K562 (cell line): ENCODE measurements around the gene FSHR. TPM values are rescaled to one million over a fixed set of nuclear protein-coding genes. Genes with fewer than 3 reads are reported as not detected.

Experiments used
- ATAC-seq: fragments of 200-7000 bp; cut with Tn5 transposase; 3 replicates; pipeline ENCODE4 v1.9.1; 2020; ENCODE audit warnings: moderate library complexity
- BruUV-seq: library from RNA; stranded (reverse); fragments of 400-500 nt; replicated peaks from 2 replicates; lab custom pipeline; 2021; lab: Mats Ljungman, UMichigan
- CTCF ChIA-PET: fragments of 300-600 bp; formaldehyde crosslinking; extraction: SDS; loops from one replicate; lab custom pipeline; 2021; ENCODE audit warnings: low intra/inter-chr PET ratio; lab: Yijun Ruan, JAX
- POLR2A ChIA-PET: fragments of 300-600, 350-650 bp; sonication (Branson Sonifier 250); formaldehyde crosslinking; extraction: SDS; loops from one replicate; lab custom pipeline; 2021; ENCODE audit warnings: antibody characterized with exemption, inconsistent platforms; lab: Yijun Ruan, JAX
- DNase-seq, 4 experiments: peaks; one replicate each; pipeline versions ENCODE4 v3.0.0 to v3.0.0-alpha.2; 2011 to 2018; ENCODE audit warnings: low spot score in 3 of 4, mixed read lengths in 3 of 4; ENCODE audit errors: extremely low read depth in 1 of 4
- FAIRE-seq: peaks from 2 replicates; lab custom pipeline; 2011; peaks lifted over from hg19 to GRCh38; lab: Jason Lieb, UNC
- H2AFZ ChIP-seq: 2 replicates; pipeline ENCODE4 v1.6.0; 2011; ENCODE audit warnings: low read depth, low read length, control low read depth, inconsistent platforms
- H3K27ac ChIP-seq: fragments of 200-600 bp; 3 replicates; pipeline ENCODE4 v1.8.0; 2011; ENCODE audit warnings: low read depth, mild to moderate bottlenecking, control low read depth, inconsistent platforms, low read length, moderate library complexity, mixed read lengths; ENCODE audit errors: extremely low read depth
- H3K27me3 ChIP-seq, 2 experiments: fragments of 300-600 bp in 1 of 2; 2 replicates in 1 of 2; 3 replicates in 1 of 2; pipeline versions ENCODE4 v1.6.0 to v1.8.0; 2011; ENCODE audit warnings: inconsistent platforms in 2 of 2, low read length in 2 of 2, mild to moderate bottlenecking in 1 of 2, mixed read lengths in 1 of 2, moderate library complexity in 1 of 2; ENCODE audit not compliant: control insufficient read depth in 2 of 2, insufficient read depth in 2 of 2
- H3K36me3 ChIP-seq: fragments of 300-600 bp; 3 replicates; pipeline ENCODE4 v1.8.0; 2011; ENCODE audit warnings: mild to moderate bottlenecking, low read length, inconsistent platforms; ENCODE audit not compliant: control insufficient read depth, insufficient read depth
- H3K4me1 ChIP-seq, 2 experiments: fragments of 200-600 bp in 1 of 2; replicated peaks in 1 of 2; 2 replicates in 1 of 2; 3 replicates in 1 of 2; pipeline versions ENCODE4 v1.5.1 to v1.8.0; 2011; ENCODE audit warnings: inconsistent platforms in 2 of 2, low read length in 2 of 2, mild to moderate bottlenecking in 1 of 2, mixed read lengths in 1 of 2, moderate library complexity in 1 of 2; ENCODE audit not compliant: control insufficient read depth in 2 of 2, insufficient read depth in 2 of 2
- H3K4me2 ChIP-seq: 2 replicates; pipeline ENCODE4 v1.6.1; 2011; ENCODE audit warnings: low read length, control low read depth, inconsistent platforms, mixed read lengths; ENCODE audit not compliant: insufficient read depth
- H3K4me3 ChIP-seq: fragments of 200-600 bp; sonication (generic), shearing (Covaris generic); 2 replicates; pipeline ENCODE4 v1.5.1; 2016; ENCODE audit warnings: control low read depth, inconsistent platforms
- H3K79me2 ChIP-seq: fragments of 200-600 bp; 3 replicates; pipeline ENCODE4 v1.8.0; 2011; ENCODE audit warnings: low read length, inconsistent platforms; ENCODE audit not compliant: control insufficient read depth, insufficient read depth
- H3K9ac ChIP-seq, 2 experiments: 2 replicates each; pipeline versions ENCODE4 v1.6.0 to v1.6.1; 2011; ENCODE audit warnings: low read depth in 2 of 2, low read length in 2 of 2, control low read depth in 1 of 2, inconsistent platforms in 1 of 2, mild to moderate bottlenecking in 1 of 2, mixed read lengths in 1 of 2; ENCODE audit not compliant: insufficient read depth in 1 of 2
- H3K9me1 ChIP-seq: one replicate; pipeline ENCODE4 v1.6.0; 2011; ENCODE audit warnings: inconsistent platforms, mild to moderate bottlenecking, low read length, moderate library complexity; ENCODE audit not compliant: control insufficient read depth, insufficient read depth
- H3K9me3 ChIP-seq: replicated peaks from 2 replicates; pipeline ENCODE4 v1.5.1; 2011; ENCODE audit warnings: low read depth, low read length, inconsistent platforms; ENCODE audit not compliant: control insufficient read depth, insufficient read depth
- H4K20me1 ChIP-seq: replicated peaks from 2 replicates; pipeline ENCODE4 v1.6.1; 2011; ENCODE audit warnings: low read length, inconsistent platforms, mixed read lengths; ENCODE audit not compliant: control insufficient read depth, insufficient read depth
- BCL6 ChIP-seq: fragments of 250-450 bp; sonication (Bioruptor Pico); IDR thresholded peaks from 2 replicates; pipeline ENCODE4 v1.4.0; 2020
- CSDE1 ChIP-seq, 2 experiments: fragments of 450-650 bp; IDR thresholded peaks; 2 replicates each; pipeline ENCODE4 v1.6.1; 2016; ENCODE audit warnings: mild to moderate bottlenecking in 1 of 2
- ELK3 ChIP-seq: fragments of 450-650 bp; formaldehyde crosslinking; IDR thresholded peaks from 2 replicates; pipeline ENCODE4 v1.4.0; 2020; ENCODE audit warnings: mild to moderate bottlenecking
- GTF2E2 ChIP-seq: fragments of 200-800 bp; sonication (Bioruptor generic); IDR thresholded peaks from 2 replicates; pipeline ENCODE4 v1.6.1; 2016; ENCODE audit warnings: missing genetic modification characterization, missing compliant biosample characterization
- ILF3 ChIP-seq: fragments of 450-650 bp; IDR thresholded peaks from 2 replicates; pipeline ENCODE4 v1.6.1; 2018; ENCODE audit warnings: antibody characterized with exemption, mild to moderate bottlenecking, moderate library complexity, borderline replicate concordance
- NELFE ChIP-seq: IDR thresholded peaks from 2 replicates; pipeline ENCODE4 v1.6.1; 2011; ENCODE audit warnings: mild to moderate bottlenecking; ENCODE audit not compliant: insufficient read depth, insufficient read length
- PREB ChIP-seq: sonication (generic); formaldehyde crosslinking; IDR thresholded peaks from 2 replicates; pipeline ENCODE4 v1.8.1; 2023; ENCODE audit warnings: mild to moderate bottlenecking, missing genetic modification reagents
- SMC3 ChIP-seq: conservative IDR thresholded peaks from 2 replicates; pipeline ENCODE4 v1.6.1; 2011; ENCODE audit warnings: low read depth, low read length, improper control_type of control experiment; ENCODE audit not compliant: insufficient read depth
- SNIP1 ChIP-seq: fragments of 450-650 bp; IDR thresholded peaks from 2 replicates; pipeline ENCODE4 v1.7.1; 2017; ENCODE audit warnings: low read depth, mild to moderate bottlenecking
- ZKSCAN3 ChIP-seq: fragments of 250-450 bp; sonication (Bioruptor Pico); IDR thresholded peaks from 2 replicates; pipeline ENCODE4 v1.4.0; 2020
- WGBS: fragments of 100-300 bp; shearing (Covaris generic); methylation state at CpG from one replicate; pipeline ENCODE4 v1.1.6; 2016; ENCODE audit warnings: low coverage, mixed read lengths; ENCODE audit not compliant: insufficient coverage; ENCODE audit errors: missing lambda C conversion rate; 5-methylcytosine and 5-hydroxymethylcytosine counted together
- in situ Hi-C: fragments of 300-500 bp; cut with MboI; formaldehyde crosslinking; loops from 4 replicates; pipeline ENCODE4 v1.15.0; 2018; ENCODE audit warnings: inconsistent platforms, mixed read lengths
- intact Hi-C: fragments of 100-400 bp; cut with micrococcal nuclease; formaldehyde crosslinking; loops from 2 replicates; pipeline ENCODE4 v1.14.2; 2022
- polyA plus RNA-seq, 8 experiments: library from polyadenylated mRNA; depleted of rRNA in 4 of 8; stranded (reverse) in 5 of 8; unstranded in 3 of 8; fragments of >200 nt; fragmentation: Nextera tagmentation in 2 of 8; fragmentation: Illumina TruSeq in 1 of 8; extraction: Ambion mirVana in 2 of 8; extraction: Trizol in 1 of 8; gene quantifications; 2 replicates each; pipeline versions ENCODE4 v1.2.1 to v1.2.3, GENCODE V29; 2011 to 2014; ENCODE audit warnings: inconsistent platforms in 1 of 8, missing spikeins in 1 of 8
- total RNA-seq, 7 experiments: library from RNA; depleted of rRNA in 6 of 7; stranded (reverse); fragments of >200 nt in 6 of 7; fragmentation: Illumina TruSeq in 2 of 7; extraction: Trizol in 2 of 7; gene quantifications; 2 replicates each; pipeline versions ENCODE4 v1.2.1 to v1.2.3, GENCODE V29; 2011 to 2021; ENCODE audit warnings: low replicate concordance in 1 of 7
- TF ChIP-seq, protein P1 (sequence below): fragments of 450-650 bp; IDR thresholded peaks from 2 replicates; pipeline ENCODE4 v1.6.1; 2016; ENCODE audit warnings: low read depth
- TF ChIP-seq, protein P2 (sequence below): fragments of 250-450 bp; sonication (Bioruptor Pico); IDR thresholded peaks from 2 replicates; pipeline ENCODE4 v1.5.0; 2020; ENCODE audit warnings: mild to moderate bottlenecking

Gene FSHR
- total and polyA plus RNA-seq, 9 of the 15 experiments (the other 6 are each of a cell fraction or from before 2014, with no cell fraction given): not detected

GRCh38 chr2:48943436-48943835 lies 210.9 kb downstream of the FSHR start:
- Histone ChIP-seq H3K9me3 (no peaks in the 10 kb centered on the region), H3K36me3 (no peaks in the 10 kb centered on the region), H3K27ac (no peak overlapping the region), H3K27me3 (no peaks in the 10 kb centered on the region), H2AFZ (no peak overlapping the region), H3K4me1 (no peaks in the 10 kb centered on the region), H3K79me2 (no peaks in the 10 kb centered on the region), H4K20me1 (no peaks in the 10 kb centered on the region), H3K4me2 (no peak overlapping the region), H3K9me1 (no peaks in the 10 kb centered on the region), H3K9ac (no peak overlapping the region), H3K4me3 (no peak overlapping the region)
- ChIA-PET POLR2A (no interaction called here), CTCF (no interaction called here)
- no peak for FAIRE-seq
- ATAC-seq: no peak
- WGBS: 0% methylated on average over 3 of the region's 3 CpGs
- in situ Hi-C loops (no loop called here), intact Hi-C loops (loop anchor here (10.0 kb wide), 1 partner anchor 1201 kb away; no protein-coding TSS in a partner anchor)
- no peak for DNase-seq
- BruUV-seq: no TSS peak
- TF ChIP-seq, protein P1, sequence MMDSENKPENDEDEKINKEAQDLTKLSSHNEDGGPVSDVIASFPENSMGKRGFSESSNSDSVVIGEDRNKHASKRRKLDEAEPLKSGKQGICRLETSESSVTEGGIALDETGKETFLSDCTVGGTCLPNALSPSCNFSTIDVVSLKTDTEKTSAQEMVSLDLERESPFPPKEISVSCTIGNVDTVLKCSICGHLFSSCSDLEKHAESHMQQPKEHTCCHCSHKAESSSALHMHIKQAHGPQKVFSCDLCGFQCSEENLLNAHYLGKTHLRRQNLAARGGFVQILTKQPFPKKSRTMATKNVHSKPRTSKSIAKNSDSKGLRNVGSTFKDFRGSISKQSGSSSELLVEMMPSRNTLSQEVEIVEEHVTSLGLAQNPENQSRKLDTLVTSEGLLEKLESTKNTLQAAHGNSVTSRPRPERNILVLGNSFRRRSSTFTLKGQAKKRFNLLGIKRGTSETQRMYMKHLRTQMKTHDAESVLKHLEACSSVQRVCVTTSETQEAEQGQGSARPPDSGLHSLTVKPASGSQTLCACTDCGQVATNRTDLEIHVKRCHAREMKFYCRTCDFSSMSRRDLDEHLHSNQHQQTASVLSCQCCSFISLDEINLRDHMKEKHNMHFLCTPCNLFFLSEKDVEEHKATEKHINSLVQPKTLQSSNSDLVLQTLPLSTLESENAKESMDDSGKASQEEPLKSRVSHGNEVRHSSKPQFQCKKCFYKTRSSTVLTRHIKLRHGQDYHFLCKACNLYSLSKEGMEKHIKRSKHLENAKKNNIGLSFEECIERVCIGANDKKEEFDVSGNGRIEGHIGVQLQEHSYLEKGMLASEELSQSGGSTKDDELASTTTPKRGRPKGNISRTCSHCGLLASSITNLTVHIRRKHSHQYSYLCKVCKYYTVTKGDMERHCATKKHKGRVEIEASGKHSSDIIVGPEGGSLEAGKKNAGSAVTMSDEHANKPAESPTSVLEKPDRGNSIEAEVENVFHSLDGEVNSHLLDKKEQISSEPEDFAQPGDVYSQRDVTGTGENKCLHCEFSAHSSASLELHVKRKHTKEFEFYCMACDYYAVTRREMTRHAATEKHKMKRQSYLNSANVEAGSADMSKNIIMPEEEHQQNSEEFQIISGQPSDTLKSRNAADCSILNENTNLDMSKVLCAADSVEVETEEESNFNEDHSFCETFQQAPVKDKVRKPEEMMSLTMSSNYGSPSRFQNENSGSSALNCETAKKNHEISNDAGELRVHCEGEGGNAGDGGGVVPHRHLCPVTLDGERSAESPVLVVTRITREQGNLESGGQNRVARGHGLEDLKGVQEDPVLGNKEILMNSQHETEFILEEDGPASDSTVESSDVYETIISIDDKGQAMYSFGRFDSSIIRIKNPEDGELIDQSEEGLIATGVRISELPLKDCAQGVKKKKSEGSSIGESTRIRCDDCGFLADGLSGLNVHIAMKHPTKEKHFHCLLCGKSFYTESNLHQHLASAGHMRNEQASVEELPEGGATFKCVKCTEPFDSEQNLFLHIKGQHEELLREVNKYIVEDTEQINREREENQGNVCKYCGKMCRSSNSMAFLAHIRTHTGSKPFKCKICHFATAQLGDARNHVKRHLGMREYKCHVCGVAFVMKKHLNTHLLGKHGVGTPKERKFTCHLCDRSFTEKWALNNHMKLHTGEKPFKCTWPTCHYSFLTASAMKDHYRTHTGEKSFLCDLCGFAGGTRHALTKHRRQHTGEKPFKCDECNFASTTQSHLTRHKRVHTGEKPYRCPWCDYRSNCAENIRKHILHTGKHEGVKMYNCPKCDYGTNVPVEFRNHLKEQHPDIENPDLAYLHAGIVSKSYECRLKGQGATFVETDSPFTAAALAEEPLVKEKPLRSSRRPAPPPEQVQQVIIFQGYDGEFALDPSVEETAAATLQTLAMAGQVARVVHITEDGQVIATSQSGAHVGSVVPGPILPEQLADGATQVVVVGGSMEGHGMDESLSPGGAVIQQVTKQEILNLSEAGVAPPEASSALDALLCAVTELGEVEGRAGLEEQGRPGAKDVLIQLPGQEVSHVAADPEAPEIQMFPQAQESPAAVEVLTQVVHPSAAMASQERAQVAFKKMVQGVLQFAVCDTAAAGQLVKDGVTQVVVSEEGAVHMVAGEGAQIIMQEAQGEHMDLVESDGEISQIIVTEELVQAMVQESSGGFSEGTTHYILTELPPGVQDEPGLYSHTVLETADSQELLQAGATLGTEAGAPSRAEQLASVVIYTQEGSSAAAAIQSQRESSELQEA: no peak
- TF ChIP-seq PREB (CRISPR knock-in tag) (no peak), GTF2E2 (no peak), BCL6 (CRISPR knock-in tag) (no peak), NELFE (no peak), ELK3 (CRISPR knock-in tag) (no peak), SMC3 (no peak), SNIP1 (no peak), ZKSCAN3 (CRISPR knock-in tag) (no peak), CSDE1 (IDR thresholded peaks at IDR 0.05) (no peak), ILF3 (no peak)
- TF ChIP-seq, protein P2, sequence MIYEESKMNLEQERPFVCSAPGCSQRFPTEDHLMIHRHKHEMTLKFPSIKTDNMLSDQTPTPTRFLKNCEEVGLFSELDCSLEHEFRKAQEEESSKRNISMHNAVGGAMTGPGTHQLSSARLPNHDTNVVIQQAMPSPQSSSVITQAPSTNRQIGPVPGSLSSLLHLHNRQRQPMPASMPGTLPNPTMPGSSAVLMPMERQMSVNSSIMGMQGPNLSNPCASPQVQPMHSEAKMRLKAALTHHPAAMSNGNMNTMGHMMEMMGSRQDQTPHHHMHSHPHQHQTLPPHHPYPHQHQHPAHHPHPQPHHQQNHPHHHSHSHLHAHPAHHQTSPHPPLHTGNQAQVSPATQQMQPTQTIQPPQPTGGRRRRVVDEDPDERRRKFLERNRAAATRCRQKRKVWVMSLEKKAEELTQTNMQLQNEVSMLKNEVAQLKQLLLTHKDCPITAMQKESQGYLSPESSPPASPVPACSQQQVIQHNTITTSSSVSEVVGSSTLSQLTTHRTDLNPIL (CRISPR knock-in tag): no peak
